CD4-positive, alpha-beta T cell treated with Interferon gamma for 1 hour (primary cell): ENCODE results near the gene PNPLA3.

Experiments
- DNase-seq: peaks from one replicate; pipeline ENCODE4 v3.0.0-alpha.2; 2020

The PNPLA3 gene

GRCh38 chr22:43923631-43924464, at the start of gene PNPLA3:
Gene PNPLA3 (plus strand): TSS chr22:43923805. CDS start chr22:43923912, 107 bp downstream.
- DNase-seq = peak; percentile 69

- DNase-seq = no peak
These were observed 46.6 kb upstream of the PNPLA3 start for GRCh38 chr22:43876866-43877509.

GRCh38 chr22:43878079-43878795, 45.4 kb upstream of the PNPLA3 start:
- no peak for DNase-seq

GRCh38 chr22:43878831-43879550, 44.6 kb upstream of the PNPLA3 start:
- no peak for DNase-seq

GRCh38 chr22:43879901-43880540, 43.6 kb upstream of the PNPLA3 start:
- no peak for DNase-seq

- no peak for DNase-seq
These were observed 43.0 kb upstream of the PNPLA3 start for GRCh38 chr22:43880541-43880991.

GRCh38 chr22:43881091-43882061, 42.2 kb upstream of the PNPLA3 start:
- no peak for DNase-seq

GRCh38 chr22:43882122-43882767, 41.4 kb upstream of the PNPLA3 start:
- no peak for DNase-seq

GRCh38 chr22:43883012-43883661, 40.5 kb upstream of the PNPLA3 start:
- no peak for DNase-seq

- DNase-seq = no peak
These were observed 39.7 kb upstream of the PNPLA3 start for GRCh38 chr22:43883719-43884415.

- DNase-seq = peak; percentile 9
These were observed 38.8 kb upstream of the PNPLA3 start for GRCh38 chr22:43884600-43885318.

- DNase-seq = no peak
These were observed 38.3 kb upstream of the PNPLA3 start for GRCh38 chr22:43885319-43885671.

GRCh38 chr22:43885786-43886185, 37.8 kb upstream of the PNPLA3 start:
- DNase-seq = no peak

GRCh38 chr22:43886231-43886630, 37.4 kb upstream of the PNPLA3 start:
- no peak for DNase-seq

- no peak for DNase-seq
These were observed 36.2 kb upstream of the PNPLA3 start for GRCh38 chr22:43887391-43887790.

- no peak for DNase-seq
These were observed 34.9 kb upstream of the PNPLA3 start for GRCh38 chr22:43888740-43889139.

- DNase-seq = no peak
These were observed 34.3 kb upstream of the PNPLA3 start for GRCh38 chr22:43889201-43889859.

- no peak for DNase-seq
These were observed 33.7 kb upstream of the PNPLA3 start for GRCh38 chr22:43889860-43890253.
